GM19324 (cell line): ENCODE data around the gene ITSN2.
A peak's percentile ranks its signal among the peaks of the same experiment; 100 is the strongest.
"Not testable (repeated sequence)": the region's sequence is repeated elsewhere in the genome, so short reads cannot be mapped to it uniquely, and the experiment has no call there.

Experiments used
- ATAC-seq: cut with Tn5 transposase; IDR thresholded peaks from one replicate; pipeline ENCODE4 v1.9.1; 2021; ENCODE audit warnings: mild to moderate bottlenecking, moderate library complexity; ENCODE audit not compliant: unreplicated experiment, low FRiP score

The ITSN2 gene

DNA sequence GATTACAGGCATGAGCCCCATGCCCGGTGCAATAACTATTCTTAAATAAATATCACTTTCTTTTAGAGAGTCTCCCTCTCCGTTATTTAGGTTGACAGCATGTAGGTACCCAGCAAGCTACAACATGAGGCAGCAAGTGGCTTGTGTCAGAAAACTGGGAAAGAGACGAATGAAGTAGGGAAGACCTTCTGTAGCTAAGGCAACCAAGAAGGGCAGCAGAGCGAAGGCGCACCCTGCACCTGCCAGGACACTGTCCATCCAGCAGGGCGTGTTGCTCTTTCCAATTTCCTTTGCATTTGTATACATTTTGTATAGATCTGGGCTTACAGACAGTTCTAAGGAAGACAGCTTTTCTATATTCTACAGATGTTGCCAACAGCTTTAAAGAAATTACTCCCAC is 137.4 kb downstream of the ITSN2 start:
- ATAC-seq, result no peak

DNA sequence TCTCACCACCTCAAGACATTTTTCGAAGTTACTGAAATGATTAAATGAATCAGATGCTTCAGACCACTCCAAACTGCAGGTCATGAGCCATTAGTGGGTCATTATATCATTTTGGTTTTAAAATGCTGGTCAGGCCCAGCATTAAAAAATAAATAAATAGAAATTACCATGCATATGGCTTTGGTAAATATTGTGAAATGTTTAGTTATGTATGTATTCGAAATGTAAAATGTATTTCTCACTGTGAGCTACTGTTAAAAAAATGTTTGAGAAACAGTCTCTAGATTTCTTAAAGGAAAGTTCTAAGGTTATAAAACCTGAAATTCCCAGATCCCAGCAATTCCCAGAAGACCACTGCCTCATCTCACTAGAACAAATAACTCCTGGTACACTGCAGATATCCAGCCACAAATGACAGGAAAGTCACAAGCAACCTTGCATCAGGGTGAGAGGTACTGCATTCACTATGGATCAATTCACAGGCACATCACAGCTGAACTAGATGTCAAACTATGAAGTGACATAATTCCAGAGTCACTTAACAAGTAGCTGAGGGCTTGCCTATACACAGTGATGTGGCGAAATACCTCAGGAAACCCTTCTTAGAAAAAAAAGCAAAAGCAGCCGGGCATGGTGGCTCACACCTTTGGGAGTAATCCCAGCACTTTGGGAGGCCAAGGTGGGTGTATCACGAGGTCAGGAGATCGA is 138.8 kb downstream of the ITSN2 start:
- ATAC-seq, result no peak

DNA sequence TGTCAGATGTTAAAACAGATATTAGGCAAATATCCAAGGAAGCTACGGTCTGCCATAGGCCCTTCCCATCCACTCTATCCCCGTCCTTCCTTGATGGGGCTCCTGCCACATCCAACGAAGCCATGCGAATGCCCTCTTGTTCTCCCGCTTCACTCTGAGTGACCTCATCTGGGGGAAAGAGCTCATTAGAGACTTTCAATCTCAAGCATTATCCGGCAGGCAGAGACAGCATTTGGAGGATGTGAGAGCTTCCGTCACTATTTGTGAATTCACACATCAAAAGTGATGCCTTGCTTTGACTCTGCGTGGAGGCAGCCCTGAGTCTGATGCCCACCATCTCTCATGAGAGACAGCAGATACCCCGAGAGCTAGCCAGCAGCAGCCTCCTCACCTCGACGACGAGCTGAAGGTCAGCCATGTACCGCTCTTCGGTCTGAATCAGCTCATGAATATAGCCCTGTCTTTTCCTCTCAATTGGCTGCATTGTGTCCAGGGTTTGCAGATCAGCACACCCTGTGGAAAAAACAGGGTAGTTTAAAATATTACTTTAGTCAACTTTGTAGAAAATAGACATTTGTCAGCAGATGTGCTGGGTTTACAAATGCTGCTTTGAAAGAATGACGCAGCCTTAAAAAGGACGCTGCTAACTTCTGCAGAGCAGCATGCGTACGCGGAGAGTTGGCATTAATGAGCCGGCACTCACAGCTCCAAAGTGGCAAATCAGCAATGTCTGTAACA is 139.6 kb downstream of the ITSN2 start:
- no peak for ATAC-seq

DNA sequence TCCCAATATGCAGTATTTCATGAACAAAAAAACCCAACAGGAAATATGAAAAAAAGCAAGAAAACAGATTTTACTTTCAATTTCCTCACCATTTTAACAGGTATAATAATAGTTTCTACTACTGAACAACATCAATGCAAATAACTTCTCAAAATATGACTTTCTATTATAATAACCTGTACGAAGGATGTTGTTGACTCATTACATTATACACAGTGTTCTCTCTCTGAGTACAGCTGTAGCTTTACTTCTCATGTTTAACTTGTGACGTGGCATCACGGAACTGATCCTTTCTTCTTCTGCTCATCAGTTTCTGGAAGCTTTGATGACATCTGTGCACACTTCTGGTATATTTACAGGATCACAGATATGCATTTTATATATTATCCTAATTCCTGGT is 145.5 kb downstream of the ITSN2 start:
- peak; percentile 78 for ATAC-seq

DNA sequence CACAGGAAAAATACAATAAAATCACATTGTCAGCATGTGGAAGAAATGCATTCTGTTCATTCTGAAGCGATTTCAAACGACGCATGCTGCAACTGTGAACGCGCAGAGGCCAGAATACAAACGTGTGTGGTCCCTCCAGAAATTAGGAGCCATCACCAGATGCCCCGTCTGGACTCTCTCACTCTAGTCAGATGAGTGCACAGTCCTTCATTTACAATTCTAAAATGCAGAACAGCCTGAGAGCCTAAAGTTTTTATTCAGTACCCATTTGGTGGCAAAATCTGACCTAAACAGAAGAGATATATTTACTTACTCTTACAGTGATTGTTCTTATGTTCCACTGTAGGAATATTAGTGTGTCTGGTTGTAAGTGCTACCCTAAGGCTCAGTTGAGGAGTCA is 148.9 kb downstream of the ITSN2 start:
- ATAC-seq, result no peak

DNA sequence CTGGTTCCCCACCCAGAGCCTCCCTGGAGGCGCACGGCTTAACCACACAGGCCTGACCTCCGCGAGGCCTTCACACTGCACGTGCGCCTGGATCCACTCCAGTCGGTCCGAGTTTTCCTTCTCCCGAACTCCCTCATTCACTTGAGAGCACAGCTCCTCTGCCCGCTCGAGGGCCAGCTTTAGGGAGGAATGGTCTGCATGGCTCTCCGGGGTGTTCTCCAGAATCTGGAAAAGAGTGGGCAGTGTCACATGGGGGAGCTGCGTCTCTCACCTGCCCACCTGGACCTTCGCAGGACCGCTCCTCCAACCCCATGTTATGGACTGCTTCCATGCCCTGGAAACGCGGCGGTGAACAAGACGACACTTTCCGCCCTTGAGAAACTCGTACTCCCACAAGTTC is 149.6 kb downstream of the ITSN2 start:
- no peak for ATAC-seq

DNA sequence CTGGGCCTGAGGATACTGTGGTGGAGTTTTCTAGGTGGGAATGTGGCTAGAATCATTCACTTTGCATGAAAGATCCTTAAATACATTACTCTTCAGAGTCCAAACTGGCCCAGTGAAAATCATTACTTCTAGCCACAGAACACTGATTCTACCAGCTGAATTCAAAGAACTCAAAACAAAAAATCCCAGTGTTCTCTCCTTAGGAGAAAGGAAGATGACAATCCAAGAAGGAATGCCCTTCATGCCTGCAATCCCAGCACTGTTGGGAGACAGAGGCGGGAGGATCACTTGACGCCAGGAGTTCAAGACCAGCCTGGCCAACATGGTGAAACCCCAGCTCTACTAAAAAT is 150.3 kb downstream of the ITSN2 start:
- ATAC-seq, result no peak

DNA sequence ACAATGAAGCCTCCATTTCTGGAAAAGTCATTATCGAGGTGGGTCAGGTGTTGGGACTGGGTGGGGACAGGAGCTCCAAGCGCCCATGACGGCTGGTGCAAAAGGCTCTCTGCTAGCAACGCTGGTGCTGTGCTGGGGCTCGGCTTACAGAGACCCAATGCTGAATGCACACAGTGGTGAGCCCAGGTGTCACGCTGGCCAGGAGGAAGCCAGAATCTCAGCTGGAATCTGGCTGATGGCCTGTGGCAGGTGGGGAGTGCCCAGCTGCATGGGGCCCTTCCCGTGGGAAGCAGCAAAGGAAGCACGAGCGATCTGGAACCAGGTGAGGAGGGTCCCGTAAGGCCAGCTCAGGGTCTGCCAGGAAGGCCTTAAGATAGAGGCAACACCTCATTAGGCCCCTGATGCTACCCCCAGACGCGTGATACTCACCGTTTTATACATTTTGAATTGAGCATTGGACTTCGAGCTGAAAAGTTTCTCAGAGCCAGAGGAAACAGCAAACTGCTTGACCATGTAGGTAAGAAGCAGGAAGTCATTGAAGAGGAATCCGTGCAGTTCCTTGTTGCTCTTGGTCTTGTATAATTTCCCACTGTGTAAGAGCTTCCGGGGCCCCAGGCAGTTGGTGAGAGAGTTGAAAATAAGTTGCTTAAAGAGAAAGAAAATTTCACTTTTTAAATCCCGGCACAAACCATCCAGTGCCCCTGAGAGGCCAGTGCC is 150.8 kb downstream of the ITSN2 start:
- ATAC-seq, result no peak

DNA sequence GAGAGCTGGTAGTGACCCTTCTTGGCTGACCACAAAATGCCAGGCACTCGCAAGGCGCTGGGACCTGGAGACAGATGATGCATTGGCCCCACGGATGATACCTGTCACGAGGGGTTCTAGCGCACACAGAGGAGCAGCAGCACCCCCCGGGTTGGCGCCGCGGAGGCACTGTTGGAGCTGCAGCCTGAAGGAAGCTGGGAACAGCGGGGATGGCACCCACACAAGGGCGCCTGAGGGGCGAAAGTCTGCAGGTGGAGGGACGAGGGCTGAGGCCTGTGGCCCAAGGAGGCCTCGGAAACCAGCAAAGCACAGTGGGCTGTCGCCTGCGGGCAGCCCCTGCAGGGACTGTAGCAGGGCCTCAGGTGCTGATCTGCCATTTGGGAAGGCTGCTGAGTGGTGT is 151.8 kb downstream of the ITSN2 start:
- no peak for ATAC-seq

DNA sequence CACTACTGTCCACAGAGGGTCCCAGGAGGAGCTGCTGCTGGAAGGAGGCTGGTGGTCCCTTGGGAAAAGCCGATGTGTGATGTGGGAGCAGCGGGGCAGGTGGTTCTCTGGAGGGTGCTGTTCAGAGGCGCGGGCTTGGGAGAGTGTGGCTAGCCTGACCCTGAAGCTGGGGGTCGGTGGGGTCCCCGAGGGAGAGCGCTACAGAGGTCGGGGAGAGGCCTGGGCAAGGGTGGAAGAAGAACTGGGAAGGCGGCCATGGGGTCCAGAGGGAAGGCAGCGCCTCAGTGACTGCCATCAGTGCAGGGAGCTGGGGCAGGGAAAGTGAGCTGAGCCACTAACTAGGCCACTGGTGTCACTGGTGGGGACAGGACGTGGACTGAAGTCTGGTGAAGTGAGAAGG is 153.0 kb downstream of the ITSN2 start:
- no peak for ATAC-seq

DNA sequence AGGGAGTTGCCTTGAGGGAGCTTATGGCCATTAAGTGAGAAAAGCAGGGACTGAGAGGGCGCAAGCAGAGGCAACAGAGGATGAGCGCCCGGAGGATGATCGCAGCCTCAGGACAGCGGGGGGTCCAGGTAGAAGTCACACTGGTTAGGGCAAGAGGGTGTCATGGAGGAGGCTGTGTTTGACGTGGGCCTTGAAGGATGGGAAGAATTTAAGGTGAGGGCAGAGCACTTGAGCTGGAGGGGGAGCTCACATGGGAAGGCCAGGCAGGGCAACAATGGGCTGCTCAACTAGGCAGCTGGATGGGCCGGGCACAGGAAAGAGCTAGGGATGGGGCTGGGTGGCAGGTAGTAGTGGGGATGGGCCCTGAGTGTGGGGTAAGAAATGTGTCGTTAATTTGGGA is 153.6 kb downstream of the ITSN2 start:
- ATAC-seq, result no peak

DNA sequence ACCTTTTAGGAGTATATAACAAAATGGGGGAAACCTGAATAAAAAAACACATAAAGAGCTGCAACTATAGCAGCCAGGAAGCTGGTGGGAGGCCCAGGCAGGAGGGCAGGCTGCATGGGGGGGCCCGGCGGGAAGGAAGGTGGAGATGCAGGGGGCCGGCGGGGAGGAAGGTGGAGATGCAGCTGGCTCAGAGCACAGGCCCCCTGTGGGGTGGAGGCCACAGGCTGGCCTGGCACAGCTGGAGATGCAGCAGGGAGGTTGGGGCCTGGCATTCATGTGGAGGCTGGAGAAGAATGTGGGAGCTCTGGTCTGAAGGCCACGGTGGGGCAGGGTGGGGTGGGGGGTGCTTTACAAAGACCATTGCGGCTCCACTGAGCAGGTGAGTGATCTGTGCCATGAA is 154.1 kb downstream of the ITSN2 start:
- ATAC-seq, result no peak

DNA sequence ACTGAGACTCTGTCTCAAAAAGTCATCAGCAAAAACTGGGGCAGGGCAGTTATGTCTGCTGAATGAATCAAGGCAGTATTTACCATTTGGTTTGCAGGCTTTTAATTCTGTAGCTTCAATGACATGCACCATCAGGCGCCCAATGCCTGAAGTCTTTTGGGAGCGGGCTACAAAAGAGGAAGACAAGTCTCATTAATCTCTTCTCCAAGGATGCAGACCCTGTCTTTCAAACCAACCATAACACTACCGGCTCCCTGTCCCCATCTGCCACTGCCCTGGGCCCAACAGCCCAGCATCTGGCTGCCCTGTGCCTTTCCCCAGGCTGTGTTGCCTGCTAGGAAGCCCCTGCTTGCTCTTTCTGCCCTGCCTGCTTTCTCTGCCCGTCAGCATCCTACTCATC is 155.2 kb downstream of the ITSN2 start:
- ATAC-seq, result no peak

DNA sequence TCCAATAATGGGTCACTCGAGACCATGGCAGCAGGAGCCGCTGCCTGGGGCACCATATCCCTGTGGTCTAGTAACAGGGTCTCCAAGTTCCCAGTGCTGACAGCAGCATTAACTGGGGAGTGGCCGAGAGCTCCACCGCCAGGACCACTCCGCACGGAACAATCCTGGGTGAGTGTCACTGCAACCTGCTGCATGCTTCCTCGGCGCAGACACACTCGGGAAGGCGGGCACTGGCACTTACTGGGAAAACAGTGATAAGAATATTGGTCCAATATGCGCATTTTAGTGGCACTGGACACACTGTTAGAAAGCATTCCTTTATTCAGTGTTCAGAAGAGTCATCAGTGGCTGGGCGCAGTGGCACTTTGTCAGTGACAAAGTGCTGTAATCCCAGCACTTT is 155.8 kb downstream of the ITSN2 start:
- no peak for ATAC-seq

DNA sequence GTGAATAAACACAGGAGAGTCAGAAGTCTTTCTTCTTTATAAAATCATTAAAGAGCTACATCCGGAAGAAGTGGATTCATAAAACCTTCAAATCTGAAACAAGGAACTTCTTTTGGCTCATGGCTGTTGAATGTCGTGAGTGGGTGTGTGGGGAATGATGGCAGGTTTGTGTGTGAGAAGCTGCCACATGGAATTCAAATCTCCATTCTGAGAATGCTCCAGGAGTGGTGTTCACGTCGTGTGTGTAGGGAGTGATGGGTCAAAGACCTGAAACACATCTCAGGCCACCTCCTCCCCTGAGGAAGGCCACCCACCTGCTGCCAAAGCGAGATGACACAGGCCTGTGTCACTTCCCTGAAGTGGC is 156.6 kb downstream of the ITSN2 start:
- ATAC-seq, result no peak

DNA sequence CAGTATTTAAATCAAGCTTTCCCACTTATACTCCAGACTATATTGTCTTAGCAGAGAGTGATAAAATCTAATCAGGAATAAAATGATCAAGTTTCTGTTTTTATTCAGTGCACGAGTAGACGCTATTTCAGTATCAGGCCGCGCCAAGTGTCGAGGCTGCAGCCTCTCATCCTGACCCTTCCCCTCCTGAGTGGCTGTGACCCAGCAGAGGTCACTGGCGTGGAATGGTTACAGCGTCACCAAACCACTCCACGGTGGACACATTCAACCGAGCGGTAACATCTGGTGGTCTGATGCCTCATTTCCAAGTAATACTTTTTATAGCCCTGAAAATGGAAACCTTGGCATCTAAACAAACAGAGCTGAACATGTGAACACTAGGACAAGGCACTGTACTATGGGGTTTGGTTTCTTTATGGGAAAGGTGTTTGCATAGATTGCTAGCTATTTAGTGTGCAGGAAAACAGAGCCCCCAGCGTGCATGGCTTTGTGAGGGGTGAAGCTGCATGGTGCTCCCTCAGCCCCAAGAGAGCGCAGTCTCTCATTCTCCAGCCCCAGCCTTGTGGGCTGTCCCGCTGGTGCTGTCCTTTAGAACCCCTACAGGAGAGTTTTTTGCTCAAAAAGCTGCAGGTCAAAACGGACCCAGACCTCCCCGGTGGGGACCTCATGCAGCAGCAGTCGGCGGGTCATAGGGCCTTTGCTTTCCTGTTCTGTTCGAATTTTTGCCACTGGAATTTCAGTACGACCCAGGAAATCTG is 157.1 kb downstream of the ITSN2 start:
- no peak for ATAC-seq

DNA sequence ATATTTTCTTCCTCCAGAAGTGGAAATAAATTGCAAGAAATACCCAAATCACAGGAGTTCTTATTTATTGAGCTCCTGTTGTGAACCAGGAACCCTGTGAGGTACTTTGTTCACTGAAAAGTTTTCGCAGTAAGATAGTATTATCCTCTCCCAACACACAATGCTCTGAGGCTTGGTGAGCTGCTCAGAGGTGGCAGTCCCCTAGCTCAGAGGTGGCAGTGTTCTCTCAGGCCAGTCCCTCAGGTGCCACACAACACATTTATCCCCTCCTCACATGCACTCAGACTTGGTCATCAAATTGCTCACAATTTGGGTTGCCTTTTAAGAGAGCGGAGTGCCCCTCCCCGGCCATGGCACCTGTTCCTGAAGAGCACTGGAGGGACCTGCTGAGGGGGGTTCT is 159.5 kb downstream of the ITSN2 start:
- ATAC-seq, result no peak

DNA sequence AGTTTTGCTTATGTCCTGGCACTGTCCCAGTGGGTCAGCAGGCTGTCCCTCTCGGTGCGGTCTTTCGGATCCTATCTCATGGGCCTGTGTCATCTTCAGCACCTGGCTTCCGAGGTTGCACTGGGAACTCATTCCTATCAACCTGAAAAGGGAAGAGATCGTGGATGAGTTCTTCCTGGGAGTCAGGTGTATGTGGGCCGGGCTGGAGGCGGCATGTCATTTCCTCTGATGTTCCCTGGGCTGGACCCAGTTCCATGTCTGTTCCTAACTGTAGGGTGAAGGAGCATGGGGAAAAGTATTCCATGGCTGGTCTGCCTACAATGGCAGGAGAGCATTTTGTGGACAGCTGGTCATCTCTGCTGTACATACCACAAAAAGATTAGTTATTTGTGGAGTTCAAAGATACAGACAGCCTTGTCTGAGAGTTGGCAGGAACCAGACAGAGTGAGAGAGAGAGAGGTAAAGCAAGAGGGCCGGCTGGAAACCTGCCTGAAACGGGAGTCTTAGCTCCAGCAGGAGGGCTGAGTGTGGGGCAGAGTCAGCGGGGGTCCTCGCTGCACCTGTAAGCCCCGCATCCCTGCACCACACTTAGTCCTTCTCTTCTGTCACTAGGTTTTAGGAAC is 160.3 kb downstream of the ITSN2 start:
- no peak for ATAC-seq

DNA sequence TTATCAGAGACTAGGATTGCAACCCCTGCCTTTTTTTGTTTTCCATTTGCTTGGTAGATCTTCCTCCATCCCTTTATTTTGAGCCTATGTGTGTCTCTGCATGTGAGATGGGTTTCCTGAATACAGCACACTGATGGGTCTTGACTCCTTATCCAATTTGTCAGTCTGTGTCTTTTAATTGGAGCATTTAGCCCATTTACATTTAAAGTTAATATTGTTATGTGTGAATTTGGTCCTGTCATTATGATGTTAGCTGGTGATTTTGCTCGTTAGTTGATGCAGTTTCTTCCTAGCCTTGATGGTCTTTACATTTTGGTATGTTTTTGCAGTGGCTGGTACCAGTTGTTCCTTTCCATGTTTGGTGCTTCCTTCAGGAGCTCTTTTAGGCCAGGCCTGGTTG is 163.1 kb downstream of the ITSN2 start:
- ATAC-seq, result not testable (repeated sequence)

DNA sequence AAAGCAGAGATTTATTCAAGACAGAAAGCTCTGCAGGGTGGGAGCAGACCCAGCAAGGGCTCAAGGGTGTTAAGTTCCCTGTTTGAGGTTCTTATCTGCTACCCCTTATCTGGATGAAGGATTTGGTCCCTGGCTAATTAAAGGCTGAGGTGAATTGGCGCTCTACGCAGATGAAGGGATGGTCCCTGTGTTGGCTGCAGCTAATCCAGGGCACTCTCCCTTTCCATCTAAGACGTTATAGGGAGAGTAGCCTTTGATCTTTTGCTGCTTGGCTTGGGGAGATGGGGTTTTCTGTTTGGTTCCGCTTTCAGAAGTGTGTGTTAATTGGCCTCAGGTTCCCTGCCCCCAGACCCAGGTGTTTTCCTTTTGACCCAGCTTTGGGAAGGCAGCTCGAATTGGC is 168.5 kb downstream of the ITSN2 start:
- no peak for ATAC-seq

DNA sequence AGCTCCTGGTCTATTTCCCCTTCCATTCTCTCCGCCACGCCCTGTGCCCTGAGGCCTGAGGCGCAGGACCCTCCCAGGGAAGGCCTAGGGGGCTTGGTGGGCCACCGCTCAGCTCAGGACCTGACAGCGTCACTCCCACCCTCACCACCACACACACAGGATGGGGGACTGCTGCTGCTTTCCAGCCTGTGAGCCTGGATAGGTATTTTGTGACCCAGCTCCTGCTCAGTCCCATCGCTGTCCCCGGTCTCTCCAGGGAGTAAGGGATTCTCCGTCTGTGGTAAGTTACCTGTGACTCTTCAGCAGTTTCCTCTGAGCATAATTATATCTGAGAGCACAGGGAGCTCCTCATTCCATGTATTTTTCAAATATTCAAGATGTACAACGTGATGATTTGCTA is 169.2 kb downstream of the ITSN2 start:
- ATAC-seq, result no peak
